GM12801 (cell line): Measurements from ENCODE around the gene DNAH7.

Experiments used
- TF ChIP-seq, protein P1 (sequence below): IDR thresholded peaks from one replicate; pipeline ENCODE4 v1.5.1; 2011; ENCODE audit warnings: control low read depth; ENCODE audit not compliant: insufficient read length; ENCODE audit errors: extremely low read depth

DNAH7 gene

DNA sequence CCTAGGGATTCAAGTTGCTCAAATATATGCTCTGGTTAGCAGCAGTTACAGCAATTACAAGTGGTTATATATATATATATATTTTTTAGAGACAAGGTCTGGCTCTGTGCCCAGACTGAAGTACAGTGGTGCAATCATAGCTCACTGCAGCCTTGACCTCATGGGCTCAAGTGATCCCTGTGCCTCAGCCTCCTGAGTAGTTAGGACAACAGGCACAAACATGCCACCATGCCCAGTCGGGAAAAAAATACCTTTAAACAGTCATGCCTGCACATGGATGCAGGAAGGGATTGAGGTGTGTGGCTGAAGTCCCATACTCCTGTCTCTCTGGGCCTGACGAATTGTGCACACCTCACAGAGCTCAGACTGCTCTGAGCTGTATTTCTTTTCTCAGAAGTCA is 19.6 kb upstream of the DNAH7 start:
- TF ChIP-seq, protein P1, sequence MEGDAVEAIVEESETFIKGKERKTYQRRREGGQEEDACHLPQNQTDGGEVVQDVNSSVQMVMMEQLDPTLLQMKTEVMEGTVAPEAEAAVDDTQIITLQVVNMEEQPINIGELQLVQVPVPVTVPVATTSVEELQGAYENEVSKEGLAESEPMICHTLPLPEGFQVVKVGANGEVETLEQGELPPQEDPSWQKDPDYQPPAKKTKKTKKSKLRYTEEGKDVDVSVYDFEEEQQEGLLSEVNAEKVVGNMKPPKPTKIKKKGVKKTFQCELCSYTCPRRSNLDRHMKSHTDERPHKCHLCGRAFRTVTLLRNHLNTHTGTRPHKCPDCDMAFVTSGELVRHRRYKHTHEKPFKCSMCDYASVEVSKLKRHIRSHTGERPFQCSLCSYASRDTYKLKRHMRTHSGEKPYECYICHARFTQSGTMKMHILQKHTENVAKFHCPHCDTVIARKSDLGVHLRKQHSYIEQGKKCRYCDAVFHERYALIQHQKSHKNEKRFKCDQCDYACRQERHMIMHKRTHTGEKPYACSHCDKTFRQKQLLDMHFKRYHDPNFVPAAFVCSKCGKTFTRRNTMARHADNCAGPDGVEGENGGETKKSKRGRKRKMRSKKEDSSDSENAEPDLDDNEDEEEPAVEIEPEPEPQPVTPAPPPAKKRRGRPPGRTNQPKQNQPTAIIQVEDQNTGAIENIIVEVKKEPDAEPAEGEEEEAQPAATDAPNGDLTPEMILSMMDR, result no peak

DNA sequence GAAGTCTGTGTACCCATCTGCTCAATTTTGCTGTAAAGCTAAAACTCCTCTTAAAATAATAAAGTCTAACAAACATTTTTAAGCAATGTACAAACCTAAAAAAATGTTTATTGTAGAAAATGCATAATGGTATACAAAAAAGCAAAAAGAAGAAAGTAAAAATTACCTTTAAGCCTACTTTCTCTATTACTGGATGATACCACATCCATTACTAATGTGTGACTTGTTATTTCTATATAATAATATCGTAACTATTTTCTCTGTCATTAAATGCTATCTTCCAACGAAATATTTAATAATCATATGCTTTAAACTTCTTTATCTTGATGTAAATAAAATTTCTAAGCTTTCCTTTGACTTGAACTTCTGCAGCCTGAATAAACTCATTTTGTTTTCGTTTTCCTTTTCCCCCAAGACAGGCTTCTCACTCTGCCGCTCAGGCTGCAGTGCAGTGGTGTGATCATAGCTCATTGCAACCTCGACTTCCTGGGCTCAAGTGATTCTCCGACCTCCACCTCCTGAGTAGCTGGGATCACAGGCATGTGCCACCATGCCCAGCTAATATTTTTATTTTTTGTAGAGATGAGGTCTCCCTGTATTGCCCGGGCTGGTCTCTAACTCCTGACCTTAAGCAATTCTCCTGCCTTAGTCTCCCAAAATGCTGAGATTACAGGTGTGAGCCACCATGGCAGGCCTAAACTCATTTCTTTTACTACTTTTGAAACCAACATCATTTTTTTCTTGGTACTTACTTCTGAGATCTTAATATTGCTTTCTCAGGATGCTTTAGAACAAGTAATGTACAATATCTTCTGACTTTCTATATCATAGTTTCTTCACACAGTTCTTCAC is 18.1 kb upstream of the DNAH7 start:
- TF ChIP-seq, protein P1, result no peak

DNA sequence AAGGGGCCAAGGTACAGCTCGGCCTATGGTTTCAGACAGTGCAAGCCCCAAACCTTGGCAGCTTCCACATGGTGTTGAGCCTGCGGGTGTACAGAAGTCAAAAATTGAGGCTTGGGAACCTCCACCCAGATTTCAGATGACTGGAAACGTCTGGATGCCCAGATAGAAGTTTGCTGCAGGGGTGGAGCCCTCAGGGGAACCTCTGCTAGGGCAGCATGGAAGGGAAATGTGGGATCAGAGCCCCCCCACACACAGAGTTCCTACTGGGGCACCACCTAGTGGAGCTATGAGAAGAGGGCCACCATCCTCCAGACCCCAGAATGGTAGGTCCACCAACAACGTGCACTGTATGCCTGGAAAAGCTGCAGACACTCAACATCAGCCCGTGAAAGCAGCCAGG is 15.0 kb upstream of the DNAH7 start:
- TF ChIP-seq, protein P1, result no peak

DNA sequence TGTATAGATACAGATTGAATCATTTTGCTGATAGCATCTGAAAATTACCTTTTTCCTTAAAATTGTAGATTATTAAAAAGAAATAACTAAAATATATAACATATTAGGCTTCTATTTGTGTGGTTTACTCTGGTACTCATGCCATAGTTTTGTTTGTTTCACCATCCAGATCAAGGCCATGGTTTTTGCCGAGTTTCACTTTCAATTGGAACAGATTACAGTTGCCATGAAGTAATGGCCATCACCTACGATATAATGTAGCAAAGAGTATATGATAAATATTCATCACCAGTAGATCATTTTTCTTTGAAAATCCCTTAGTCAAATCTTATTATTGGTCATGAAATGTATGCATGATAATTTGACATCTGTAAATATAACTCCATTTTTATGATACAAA is 11.9 kb upstream of the DNAH7 start:
- TF ChIP-seq, protein P1, result no peak

DNA sequence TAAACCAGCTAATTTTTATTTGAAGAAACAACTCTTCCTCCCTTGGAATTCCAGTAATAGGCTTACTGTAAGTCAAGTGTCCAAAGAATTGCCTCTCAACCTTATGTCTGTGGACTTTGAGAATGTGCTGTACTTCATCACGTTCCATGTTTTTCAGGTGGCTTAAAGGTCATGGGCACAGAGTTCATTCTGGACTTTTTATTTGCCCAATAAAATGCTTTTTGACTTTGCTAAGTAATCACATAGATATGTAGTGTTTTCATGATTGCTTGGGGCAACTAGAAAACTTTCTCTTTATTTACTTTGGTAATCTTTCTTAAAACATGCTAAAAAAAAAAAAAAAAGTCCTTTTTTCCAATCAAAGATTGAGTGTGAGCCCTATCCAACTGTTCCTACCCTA is 10.4 kb upstream of the DNAH7 start:
- TF ChIP-seq, protein P1, result no peak

DNA sequence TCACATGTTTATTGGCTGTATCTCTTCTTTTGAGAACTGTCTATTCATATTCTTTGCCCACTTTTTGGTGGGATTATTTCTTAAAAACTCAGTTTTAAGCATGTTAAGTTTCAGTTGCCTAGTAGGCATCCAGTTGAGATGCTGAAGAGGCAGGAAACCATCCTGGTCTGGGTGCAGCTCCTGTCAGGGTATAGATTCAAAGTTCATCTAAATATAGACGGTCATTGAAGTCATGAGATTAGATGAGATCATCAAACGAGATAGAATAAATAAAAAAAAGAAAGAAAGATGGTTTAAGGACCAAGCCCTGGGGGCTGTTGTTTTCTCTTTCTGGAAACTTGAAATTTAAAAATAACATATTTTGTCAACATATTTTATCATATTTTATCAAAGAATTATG is 9.2 kb upstream of the DNAH7 start:
- TF ChIP-seq, protein P1, result no peak

DNA sequence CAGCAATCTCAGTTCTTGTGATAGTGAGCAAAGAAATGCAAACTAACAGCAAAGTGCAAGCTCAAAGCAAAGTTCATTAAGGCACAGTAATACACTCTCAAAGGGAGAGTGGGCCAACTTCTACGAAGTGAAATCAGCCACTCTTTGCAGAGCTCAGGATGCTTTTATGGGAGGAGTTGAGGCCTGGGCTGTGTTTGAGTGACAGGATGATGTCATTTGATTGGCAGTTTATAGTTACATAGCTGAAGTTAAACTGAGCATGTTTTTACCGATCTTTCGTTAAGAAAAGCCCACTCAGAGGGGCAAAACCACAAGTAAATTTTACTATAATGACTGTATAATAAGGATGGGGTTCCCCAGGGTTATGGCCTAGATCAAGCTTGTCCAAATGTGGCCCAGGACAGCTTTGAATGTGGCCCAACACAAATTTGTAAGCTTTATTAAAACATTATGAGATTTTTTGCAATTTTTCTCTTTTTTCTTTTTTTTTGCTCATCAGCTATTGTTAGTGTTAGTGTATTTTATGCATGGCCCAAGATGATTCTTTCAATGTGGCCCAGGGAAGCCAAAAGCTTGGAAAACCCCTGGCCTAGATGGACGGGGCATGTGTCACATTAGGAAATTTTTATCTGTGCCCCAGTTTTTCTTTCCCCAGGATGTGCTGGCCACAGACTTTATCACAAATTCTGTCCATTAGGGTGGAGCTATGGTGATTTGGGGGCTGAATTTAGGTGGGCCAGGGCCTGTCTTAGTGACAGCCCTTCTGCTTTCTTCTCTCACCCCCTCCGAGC is 8.3 kb upstream of the DNAH7 start:
- TF ChIP-seq, protein P1, result no peak
